Adrenal gland (tissue), 12 donors: ENCODE results near the gene C6orf163. TPM values are rescaled to one million over a fixed set of nuclear protein-coding genes. Genes with fewer than 3 reads are reported as not detected.

Experiments
- DNase-seq, 7 donors: peaks; one replicate each; pipeline ENCODE4 v3.0.0-alpha.2; 2019 to 2020
- H3K27ac ChIP-seq, 5 donors: fragments of 200-600 bp; sonication (generic) in 4 of 5; 1 replicate in 3 of 5; 2 replicates in 2 of 5; pipeline versions ENCODE4 v1.5.1 to v1.8.0; 2016 to 2020; ENCODE audit warnings: mild to moderate bottlenecking in 1 of 5
- H3K27me3 ChIP-seq: fragments of 200-600 bp; 2 replicates; pipeline ENCODE4 v1.8.0; 2021
- H3K36me3 ChIP-seq, 2 donors: fragments of 200-600 bp; replicated peaks in 1 of 2; 1 replicate in 1 of 2; 2 replicates in 1 of 2; pipeline versions ENCODE4 v1.5.1 to v1.8.0; 2018 to 2022
- H3K4me1 ChIP-seq, 2 donors: fragments of 200-600 bp; replicated peaks in 1 of 2; 1 replicate in 1 of 2; 2 replicates in 1 of 2; pipeline versions ENCODE4 v1.5.1 to v1.8.0; 2018 to 2021
- H3K4me3 ChIP-seq, 4 donors: fragments of 200-600 bp; sonication (generic) in 3 of 4; one replicate each; pipeline ENCODE4 v1.5.1; 2016 to 2018
- H3K9me3 ChIP-seq, 3 donors: fragments of 200-600 bp; sonication (generic) in 1 of 3; replicated peaks in 1 of 3; 1 replicate in 2 of 3; 2 replicates in 1 of 3; pipeline versions ENCODE4 v1.5.1 to v1.8.0; 2016 to 2021
- POLR2A ChIP-seq, 2 donors: fragments of 450-650 bp; IDR thresholded peaks; one replicate each; pipeline ENCODE4 v1.6.1; 2017; ENCODE audit warnings: antibody characterized with exemption in 2 of 2, mild to moderate bottlenecking in 2 of 2, moderate library complexity in 1 of 2
- WGBS, 4 donors: extraction: QIAGEN DNeasy Blood & Tissue Kit in 2 of 4; methylation state at CpG; one replicate each; pipeline versions ENCODE4 v1.1.5 to v1.1.7; 2013 to 2017; 5-methylcytosine and 5-hydroxymethylcytosine counted together
- intact Hi-C, 2 donors: fragments of 100-400 bp; cut with DNase I; formaldehyde crosslinking; loops; one replicate each; pipeline versions ENCODE4 v1.14.1 to v1.15.0; 2022 to 2023
- polyA plus RNA-seq, 3 donors: library from polyadenylated mRNA; stranded (reverse); fragments of 200-250 nt in 2 of 3; fragments of 350-450 nt in 1 of 3; fragmentation: Illumina TruSeq in 1 of 3; extraction: RNeasy Lipid Tissue Mini Kit (QIAGEN cat#74804) in 1 of 3; gene quantifications; one replicate each; pipeline ENCODE4 v1.2.3, GENCODE V29; 2013 to 2014
- total RNA-seq, 9 donors: library from RNA; depleted of rRNA in 4 of 9; stranded (reverse); fragments of >200 nt in 4 of 9; fragments of 120-200 nt in 1 of 9; fragmentation: NEBNext Ultra II Directional in 1 of 9; extraction: Animal tissue kit (Norgen Biotek cat#: 25700) in 1 of 9; gene quantifications; one replicate each; pipeline versions ENCODE4 v1.1.0 to v1.2.4, GENCODE V29; 2013 to 2023
- TF ChIP-seq, protein P1 (sequence below), 6 experiments: fragments of 450-650 bp in 4 of 6; fragments of 200-600 bp in 2 of 6; sonication (generic) in 1 of 6; IDR thresholded peaks; 1 replicate in 5 of 6; 2 replicates in 1 of 6; pipeline versions ENCODE4 v1.5.1 to v1.8.0; 2016 to 2021; ENCODE audit warnings: antibody characterized with exemption in 6 of 6, mild to moderate bottlenecking in 2 of 6, moderate library complexity in 1 of 6
- donor health status: healthy with polysubstance abuse.
- donor health status: Bipolar disorder and iron deficiency.
- donor health status: DM: yes; HTN: yes; CAD: no.
- donor health status: DM: no; HTN: no; CAD: no.
- donor health status: DM: no; HTN: no; CAD: no.
- donor health status: DM: yes; HTN: yes; CAD: no.

The C6orf163 gene
- total and polyA plus RNA-seq, 12 donors: 0.55 to 20.4 (median 2.8) TPM; not detected in 1

GRCh38 chr6:87366072-87366827 lies 21.6 kb downstream of the C6orf163 start:
- intact Hi-C loops: no loop called here
- no peak for TF ChIP-seq POLR2A (IDR thresholded peaks at IDR 0.05)
- TF ChIP-seq, protein P1, sequence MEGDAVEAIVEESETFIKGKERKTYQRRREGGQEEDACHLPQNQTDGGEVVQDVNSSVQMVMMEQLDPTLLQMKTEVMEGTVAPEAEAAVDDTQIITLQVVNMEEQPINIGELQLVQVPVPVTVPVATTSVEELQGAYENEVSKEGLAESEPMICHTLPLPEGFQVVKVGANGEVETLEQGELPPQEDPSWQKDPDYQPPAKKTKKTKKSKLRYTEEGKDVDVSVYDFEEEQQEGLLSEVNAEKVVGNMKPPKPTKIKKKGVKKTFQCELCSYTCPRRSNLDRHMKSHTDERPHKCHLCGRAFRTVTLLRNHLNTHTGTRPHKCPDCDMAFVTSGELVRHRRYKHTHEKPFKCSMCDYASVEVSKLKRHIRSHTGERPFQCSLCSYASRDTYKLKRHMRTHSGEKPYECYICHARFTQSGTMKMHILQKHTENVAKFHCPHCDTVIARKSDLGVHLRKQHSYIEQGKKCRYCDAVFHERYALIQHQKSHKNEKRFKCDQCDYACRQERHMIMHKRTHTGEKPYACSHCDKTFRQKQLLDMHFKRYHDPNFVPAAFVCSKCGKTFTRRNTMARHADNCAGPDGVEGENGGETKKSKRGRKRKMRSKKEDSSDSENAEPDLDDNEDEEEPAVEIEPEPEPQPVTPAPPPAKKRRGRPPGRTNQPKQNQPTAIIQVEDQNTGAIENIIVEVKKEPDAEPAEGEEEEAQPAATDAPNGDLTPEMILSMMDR (IDR thresholded peaks at IDR 0.05): no peak
- no peak overlapping the region for H3K4me3 ChIP-seq

DNA sequence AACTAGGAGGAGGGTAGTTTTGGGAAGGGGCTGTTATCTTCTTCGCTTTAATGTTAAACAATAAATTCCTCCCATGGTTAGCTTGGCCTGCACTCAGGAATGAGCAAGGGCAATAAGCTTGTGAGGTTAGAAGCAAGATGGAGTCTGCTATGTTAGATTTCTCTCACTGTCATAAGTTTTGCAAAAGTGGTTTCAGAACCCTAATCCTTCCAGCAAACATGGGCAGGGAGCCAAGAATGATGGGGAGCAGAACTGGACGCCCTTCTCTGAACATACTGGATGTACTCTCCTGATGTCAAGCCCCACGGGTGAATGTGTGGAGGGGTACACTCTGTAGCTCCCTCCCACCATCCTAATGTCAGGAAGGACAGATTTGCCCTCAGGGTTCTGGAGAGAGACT lies 22.3 kb downstream of the C6orf163 start:
- DNase-seq: no peak

More at GRCh38 chr6:87366072-87366827, 21.6 kb downstream of the C6orf163 start:
- Histone ChIP-seq H3K9me3 (no peaks in the 10 kb centered on the region), H3K27me3 (no peaks in the 10 kb centered on the region), H3K4me1 (no peaks in the 10 kb centered on the region), H3K27ac (no peak overlapping the region), H3K36me3 (no peaks in the 10 kb centered on the region)
- no peak for DNase-seq
- 70 to 97% (median 84%) methylated on average over 4 of the region's 4 CpGs for WGBS, 4 donors

DNA sequence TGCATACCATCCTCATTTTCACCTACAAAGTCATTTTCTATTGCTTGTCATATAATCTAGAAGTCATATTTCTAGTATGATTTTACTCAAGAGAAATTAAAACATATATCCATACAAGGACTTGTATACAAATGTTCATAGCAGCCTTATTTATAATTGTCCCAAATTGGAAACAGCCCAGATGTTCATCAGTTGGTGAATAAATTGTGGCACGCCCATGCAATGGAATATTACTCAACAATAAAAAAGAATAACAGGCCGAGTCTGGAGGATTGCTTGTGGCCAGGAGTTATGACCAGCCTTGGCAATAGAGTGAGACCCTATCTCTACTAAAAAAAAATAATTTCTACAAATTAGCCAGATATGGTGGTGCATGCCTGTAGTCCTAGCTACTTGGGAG lies 28.8 kb downstream of the C6orf163 start:
- H3K4me1 ChIP-seq: no peaks in the 10 kb centered on the region
- H3K27ac ChIP-seq: no peak overlapping the region
- H3K9me3 ChIP-seq: no peaks in the 10 kb centered on the region
- no peak overlapping the region for H3K4me3 ChIP-seq
- TF ChIP-seq, protein P1 (IDR thresholded peaks at IDR 0.05): no peak
- TF ChIP-seq POLR2A (IDR thresholded peaks at IDR 0.05): no peak
- 91 to 97% (median 96%) methylated on average over 2 of the region's 2 CpGs for WGBS, 4 donors
- no peaks in the 10 kb centered on the region for H3K36me3 ChIP-seq
- intact Hi-C loops: no loop called here
- no peaks in the 10 kb centered on the region for H3K27me3 ChIP-seq
- no peak for DNase-seq

More for the DNA sequence above, 22.3 kb downstream of the C6orf163 start:
- intact Hi-C loops: no loop called here
- no peaks in the 10 kb centered on the region for H3K27me3 ChIP-seq
- no peaks in the 10 kb centered on the region for H3K9me3 ChIP-seq
- no peak for TF ChIP-seq POLR2A (IDR thresholded peaks at IDR 0.05)
- TF ChIP-seq, protein P1 (IDR thresholded peaks at IDR 0.05): no peak
- H3K27ac ChIP-seq: no peak overlapping the region
- H3K4me3 ChIP-seq: no peak overlapping the region
- H3K4me1 ChIP-seq: no peaks in the 10 kb centered on the region
- WGBS, 4 donors: 79 to 97% (median 90%) methylated on average over 3 of the region's 3 CpGs
- no peaks in the 10 kb centered on the region for H3K36me3 ChIP-seq

- no peaks in the 10 kb centered on the region for H3K9me3 ChIP-seq
- H3K4me1 ChIP-seq: no peaks in the 10 kb centered on the region
- no peak overlapping the region for H3K4me3 ChIP-seq
- H3K27ac ChIP-seq: no peak overlapping the region
- DNase-seq: no peak
- H3K27me3 ChIP-seq: no peaks in the 10 kb centered on the region
- 91 to 97% (median 96%) methylated on average over 2 of the region's 2 CpGs for WGBS, 4 donors
- TF ChIP-seq, protein P1 (IDR thresholded peaks at IDR 0.05): no peak
- TF ChIP-seq POLR2A (IDR thresholded peaks at IDR 0.05): no peak
- H3K36me3 ChIP-seq: no peaks in the 10 kb centered on the region
- intact Hi-C loops: no loop called here
These were observed 30.7 kb downstream of the C6orf163 start for GRCh38 chr6:87375315-87375714.
